ENCODE measurements around the gene MEGF9.

GRCh38 chr9:120593955-120594277 is 120.4 kb downstream of the MEGF9 start:
- TF ChIP-seq, protein P1, sequence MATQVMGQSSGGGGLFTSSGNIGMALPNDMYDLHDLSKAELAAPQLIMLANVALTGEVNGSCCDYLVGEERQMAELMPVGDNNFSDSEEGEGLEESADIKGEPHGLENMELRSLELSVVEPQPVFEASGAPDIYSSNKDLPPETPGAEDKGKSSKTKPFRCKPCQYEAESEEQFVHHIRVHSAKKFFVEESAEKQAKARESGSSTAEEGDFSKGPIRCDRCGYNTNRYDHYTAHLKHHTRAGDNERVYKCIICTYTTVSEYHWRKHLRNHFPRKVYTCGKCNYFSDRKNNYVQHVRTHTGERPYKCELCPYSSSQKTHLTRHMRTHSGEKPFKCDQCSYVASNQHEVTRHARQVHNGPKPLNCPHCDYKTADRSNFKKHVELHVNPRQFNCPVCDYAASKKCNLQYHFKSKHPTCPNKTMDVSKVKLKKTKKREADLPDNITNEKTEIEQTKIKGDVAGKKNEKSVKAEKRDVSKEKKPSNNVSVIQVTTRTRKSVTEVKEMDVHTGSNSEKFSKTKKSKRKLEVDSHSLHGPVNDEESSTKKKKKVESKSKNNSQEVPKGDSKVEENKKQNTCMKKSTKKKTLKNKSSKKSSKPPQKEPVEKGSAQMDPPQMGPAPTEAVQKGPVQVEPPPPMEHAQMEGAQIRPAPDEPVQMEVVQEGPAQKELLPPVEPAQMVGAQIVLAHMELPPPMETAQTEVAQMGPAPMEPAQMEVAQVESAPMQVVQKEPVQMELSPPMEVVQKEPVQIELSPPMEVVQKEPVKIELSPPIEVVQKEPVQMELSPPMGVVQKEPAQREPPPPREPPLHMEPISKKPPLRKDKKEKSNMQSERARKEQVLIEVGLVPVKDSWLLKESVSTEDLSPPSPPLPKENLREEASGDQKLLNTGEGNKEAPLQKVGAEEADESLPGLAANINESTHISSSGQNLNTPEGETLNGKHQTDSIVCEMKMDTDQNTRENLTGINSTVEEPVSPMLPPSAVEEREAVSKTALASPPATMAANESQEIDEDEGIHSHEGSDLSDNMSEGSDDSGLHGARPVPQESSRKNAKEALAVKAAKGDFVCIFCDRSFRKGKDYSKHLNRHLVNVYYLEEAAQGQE (IDR thresholded peaks at IDR 0.05; ENCODE audit: low read depth) = no peak
- no peak for TF ChIP-seq CTCF (IDR thresholded peaks at IDR 0.05 in 2 of 3, conservative IDR thresholded peaks at IDR 0.05 in 1 of 3; ENCODE audit: borderline replicate concordance in 1 of 3, insufficient read depth in 1 of 3, low read depth in 2 of 3, low read length in 2 of 3)
- no peak for TF ChIP-seq ZNF274 (IDR thresholded peaks at IDR 0.05; ENCODE audit: low read depth, low read length)
- no peak for TF ChIP-seq POLR2AphosphoS5 (IDR thresholded peaks at IDR 0.05; ENCODE audit: low read depth, low read length)
- TF ChIP-seq MAX (IDR thresholded peaks at IDR 0.05) = no peak
- no peak for TF ChIP-seq POLR2A (IDR thresholded peaks at IDR 0.05; ENCODE audit: borderline replicate concordance, extremely low read depth, insufficient read depth, insufficient read length)
